CD4-positive, alpha-beta T cell treated with Interleukin-6 for 4 hours (primary cell): ENCODE data around the gene XXYLT1.

Experiments used
- DNase-seq: peaks from one replicate; pipeline ENCODE4 v3.0.0-alpha.2; 2020; ENCODE audit warnings: mixed read lengths

Gene XXYLT1

GRCh38 chr3:195036574-195036973 is 234.4 kb downstream of the XXYLT1 start:
- no peak for DNase-seq

GRCh38 chr3:195036203-195036505 is 234.8 kb downstream of the XXYLT1 start:
- no peak for DNase-seq

- no peak for DNase-seq
These were observed 235.4 kb downstream of the XXYLT1 start for GRCh38 chr3:195035345-195036202.

GRCh38 chr3:195034541-195034940 is 236.4 kb downstream of the XXYLT1 start:
- no peak for DNase-seq

DNA sequence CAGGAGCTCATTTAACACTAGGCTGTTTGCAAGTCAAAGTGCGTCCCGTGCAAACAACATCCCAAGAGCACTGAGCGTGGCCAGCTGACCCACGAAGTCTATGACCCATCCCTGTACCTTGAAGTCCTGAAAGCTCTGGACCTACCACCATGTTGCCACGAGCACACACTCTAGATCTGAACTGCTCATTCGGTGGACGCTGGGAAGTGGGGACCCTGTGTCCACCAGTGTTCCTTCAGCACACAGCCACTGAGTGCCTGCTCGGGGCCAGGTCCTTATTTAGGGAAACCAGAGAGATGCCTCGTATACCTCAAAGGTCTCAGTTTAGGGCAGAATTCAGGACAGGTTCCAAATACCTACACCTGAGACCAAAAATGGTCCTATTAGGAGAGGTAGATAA is 236.9 kb downstream of the XXYLT1 start:
- no peak for DNase-seq

DNA sequence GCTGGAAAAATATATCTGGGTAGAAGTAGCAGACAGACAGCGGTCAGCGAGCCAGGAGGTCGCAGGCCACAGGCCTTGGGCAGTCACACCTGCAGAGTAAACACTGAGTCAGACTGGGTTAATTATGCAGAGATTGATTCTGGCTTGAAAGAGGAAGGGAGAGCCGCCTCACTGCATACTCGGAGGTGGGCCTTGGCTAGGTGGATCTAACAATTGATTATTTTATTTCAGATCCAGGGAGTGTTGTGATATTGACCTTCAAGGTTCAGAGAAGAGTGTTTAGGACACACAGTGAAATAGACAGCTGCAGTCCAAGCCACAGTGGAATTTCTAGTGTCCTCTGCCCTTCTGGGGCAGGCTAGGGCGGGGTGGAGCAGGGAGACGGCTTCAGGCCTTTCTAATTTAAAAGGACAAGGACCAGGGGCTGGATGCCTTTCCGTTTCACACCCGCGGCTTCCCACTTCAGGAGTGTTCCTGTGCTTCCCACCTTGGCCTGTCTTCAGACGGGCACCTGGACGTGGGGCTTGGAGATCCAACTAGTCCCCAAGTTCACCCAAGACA is 237.3 kb downstream of the XXYLT1 start:
- DNase-seq = no peak

DNA sequence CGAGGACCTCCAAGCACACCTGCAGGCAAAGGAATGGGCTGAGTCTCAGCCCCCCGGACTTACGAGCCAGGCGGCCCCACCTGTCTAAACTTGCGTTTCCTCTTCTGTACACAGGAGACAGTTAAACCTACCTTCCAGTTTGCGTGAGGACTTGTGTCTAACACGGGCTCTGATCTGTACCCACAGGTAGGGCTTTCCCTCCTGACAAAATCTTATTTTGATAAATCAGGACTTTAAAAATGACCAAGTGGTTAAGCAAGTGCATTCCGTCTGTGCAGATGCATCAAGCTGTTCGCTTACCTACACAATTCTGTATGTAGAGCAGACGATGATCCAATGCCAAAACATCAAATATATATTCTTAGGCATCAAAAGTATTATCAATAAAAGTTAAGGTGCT is 238.0 kb downstream of the XXYLT1 start:
- no peak for DNase-seq

DNA sequence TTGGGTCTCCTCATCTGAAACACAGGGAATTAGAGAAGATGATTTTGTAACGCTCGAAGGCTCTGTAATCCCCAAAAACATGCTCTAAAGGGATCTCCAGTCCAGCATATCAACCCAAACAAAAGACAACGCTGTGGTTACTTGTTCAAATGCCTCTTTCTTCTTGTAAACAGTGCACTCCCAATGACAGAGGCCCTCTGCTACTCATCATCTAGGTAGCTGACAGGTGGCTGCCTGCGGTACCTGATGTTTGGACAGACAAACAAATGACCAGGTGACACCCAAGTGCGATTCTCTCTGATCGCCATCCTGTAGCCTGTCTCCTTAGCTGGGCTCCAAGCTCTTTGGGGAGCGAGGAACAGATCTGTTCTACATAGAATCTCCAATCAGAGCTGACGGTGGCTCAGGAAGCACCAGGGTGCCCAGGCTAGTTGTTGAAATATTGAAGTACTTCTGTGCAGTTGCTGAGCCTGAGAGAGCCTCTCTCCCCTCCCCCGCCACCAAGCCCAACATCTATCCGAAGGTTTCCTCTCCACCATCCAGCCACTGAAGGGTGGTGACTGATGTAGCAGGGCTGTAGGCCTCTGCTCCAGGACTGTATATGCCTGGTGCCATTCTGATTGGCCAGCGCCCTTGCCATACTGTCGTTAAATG is 238.7 kb downstream of the XXYLT1 start:
- DNase-seq = no peak

DNA sequence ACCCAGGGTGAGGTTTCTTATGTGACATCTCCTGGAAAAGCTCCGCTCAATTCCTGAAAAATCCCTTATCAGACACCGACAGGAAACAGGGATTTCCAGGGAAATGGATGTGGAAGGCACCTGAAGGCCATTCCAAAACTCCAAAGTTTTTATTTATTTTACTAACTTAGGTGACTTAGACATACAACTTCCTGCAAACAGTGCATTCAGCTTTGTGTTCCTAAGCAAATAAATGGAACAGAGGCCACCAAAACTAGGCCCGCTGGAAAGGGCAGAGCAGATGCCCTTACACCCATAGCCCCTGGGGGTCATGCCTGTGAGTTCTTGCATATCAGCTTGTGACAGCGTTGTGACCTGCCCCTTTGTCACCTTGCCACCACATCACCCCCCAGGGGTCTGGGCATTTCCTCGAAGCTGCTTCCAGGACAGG is 239.4 kb downstream of the XXYLT1 start:
- DNase-seq = no peak

DNA sequence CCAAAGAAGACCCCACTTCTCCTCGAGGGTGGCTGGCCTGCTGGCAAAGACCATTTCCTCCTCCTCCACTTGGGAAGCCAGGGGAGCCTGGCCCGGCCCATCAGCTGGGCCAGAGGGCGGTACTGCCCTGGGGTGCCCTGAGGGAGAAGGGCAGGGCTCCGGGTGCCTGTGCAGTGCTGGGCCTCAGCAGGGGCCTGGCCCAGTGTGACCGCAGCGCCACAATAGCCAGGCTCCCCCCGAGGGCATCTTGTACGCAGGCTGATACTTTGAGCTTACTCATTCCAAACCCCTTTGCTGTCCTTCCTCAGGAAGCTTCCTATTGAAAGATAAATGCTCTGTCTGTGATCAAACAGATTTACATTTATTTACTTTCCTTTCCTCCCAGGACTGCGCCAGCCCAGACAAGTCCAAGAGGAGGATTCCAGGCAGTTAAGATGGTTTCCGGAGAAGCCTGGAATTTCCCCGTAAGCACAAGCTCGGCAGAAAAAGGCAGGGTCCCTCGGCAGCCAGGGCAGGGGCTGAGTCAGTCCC is 240.1 kb downstream of the XXYLT1 start:
- no peak for DNase-seq

- DNase-seq = no peak
These were observed 241.9 kb downstream of the XXYLT1 start for GRCh38 chr3:195028877-195029606.

DNA sequence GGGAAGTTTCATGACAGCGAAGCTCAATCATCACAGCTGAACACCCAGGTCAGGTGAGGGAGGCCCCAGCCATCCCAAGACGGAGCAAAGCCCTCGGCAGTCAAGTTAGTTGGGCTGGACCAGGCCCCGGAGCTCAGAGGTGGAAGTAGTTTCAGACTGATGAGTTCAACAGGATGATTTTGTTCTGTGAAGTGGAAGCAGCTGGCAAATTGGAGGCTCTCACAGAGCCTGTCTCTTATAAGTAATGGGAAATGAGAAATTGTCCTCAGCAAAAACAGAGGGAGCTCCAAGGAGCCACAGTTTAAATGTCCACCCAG is 245.1 kb downstream of the XXYLT1 start:
- no peak for DNase-seq

DNA sequence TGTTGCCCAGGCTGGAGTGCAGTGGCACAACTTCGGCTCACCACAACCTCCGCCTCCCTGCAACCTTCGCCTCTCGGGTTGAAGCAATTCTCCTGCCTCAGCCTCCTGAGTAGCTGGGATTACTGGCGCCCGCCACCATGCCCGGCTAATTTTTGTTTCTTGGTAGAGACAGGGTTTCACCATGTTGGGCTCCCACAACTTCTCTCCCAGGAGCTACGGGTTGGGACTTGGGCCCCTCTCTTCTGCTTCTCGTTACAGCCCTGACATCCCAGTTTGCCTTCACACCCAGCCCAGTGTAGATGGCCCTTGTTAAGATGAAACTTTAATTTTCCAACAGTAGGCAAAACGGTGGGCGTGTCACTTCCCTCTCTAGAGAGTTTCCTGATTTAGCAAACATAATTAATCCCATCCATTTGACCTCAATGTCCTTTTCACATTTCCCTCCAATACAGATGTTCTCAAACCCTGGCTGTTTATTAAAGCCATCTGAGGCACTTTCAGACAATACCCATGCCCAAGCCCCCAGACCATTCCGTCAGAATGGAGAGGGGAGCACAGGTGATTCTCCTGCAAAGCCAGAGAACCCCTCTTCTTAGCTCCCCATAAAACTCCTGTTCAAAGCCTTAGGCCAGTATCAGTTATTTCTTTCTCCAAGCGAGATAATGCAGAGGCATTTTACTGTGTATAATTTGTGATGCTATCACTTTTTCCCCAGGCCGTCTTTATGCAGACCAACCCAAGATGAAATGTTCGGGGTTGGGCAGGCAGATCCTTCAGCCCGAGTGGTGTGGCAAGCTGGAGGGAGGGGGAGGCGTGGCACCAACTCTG is 245.7 kb downstream of the XXYLT1 start:
- DNase-seq = no peak

DNA sequence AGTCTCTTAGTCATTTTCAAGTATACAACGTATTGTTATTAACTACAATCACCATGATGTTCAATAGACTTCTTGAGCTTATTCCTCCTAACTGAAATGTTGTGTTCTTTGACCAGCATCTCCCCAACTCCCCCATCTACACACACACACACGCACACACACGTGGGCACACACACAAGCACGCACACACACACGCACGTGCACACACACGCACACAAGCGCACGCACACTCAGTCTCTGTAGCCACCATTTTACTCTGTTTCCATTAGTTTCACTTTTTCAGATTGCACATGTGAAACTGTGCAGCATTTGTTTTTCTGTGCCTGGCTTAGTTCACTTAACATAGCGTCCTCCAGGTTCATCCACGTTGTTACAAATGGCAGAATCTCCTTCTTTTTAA is 247.0 kb downstream of the XXYLT1 start:
- no peak for DNase-seq

- DNase-seq = no peak
These were observed 247.4 kb downstream of the XXYLT1 start for GRCh38 chr3:195023576-195023975.

DNA sequence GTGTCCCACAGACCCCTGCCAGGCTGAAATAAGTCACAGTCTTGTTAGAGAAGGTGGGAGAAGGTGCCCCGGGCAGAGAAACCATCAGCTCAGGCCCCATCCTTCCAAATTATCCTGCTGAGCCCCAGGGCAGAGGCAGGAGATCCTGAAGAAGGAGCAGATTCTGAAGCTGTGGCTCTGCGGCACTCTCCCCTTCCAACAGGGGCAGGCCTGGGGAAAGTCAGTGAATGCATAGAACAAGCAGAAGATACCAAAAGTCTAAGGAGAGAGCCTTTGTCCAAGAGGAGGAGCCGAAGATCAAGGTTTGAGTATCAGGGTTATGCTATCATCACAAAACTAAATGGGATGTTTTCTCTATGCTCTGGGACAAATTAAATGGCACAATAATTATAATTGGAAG is 249.3 kb downstream of the XXYLT1 start:
- DNase-seq = no peak

DNA sequence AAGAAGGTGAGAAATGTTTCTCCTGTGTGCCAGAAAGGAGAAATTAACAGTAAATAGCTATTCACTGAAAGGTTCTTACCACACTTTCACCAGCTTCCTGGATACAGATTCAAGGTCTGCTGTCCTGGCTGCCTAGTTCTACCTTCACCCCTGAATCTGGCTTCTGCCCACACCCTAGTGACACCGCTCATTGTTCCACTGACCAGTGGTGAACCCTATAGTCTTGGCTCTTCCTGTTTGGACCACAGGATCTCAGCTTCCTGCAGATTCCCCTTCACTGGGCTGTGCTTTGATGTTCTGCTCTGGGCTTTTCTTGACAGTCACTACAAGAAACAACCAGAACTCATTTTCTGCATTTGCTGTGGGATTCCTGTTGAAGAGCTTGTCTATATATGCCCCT is 250.0 kb downstream of the XXYLT1 start:
- DNase-seq = no peak

DNA sequence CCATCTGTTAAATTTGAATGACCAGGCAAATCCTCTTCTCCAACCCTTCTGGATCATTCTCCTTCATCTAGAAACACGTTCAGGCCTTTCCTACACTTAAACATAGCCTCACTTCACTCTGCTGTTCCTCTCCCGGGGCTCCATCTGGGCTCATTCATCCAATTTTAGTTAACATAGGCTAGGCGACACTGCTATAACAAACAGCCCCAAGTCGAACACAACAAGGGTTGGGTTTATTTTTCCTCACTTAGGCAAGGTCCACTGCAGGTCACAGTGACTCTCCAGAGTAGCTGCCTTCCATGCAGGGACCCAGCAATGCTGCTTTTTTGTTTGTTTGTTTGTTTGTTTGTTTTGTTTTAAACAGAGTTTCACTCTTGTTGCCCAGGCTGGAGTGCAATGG is 250.8 kb downstream of the XXYLT1 start:
- no peak for DNase-seq

DNA sequence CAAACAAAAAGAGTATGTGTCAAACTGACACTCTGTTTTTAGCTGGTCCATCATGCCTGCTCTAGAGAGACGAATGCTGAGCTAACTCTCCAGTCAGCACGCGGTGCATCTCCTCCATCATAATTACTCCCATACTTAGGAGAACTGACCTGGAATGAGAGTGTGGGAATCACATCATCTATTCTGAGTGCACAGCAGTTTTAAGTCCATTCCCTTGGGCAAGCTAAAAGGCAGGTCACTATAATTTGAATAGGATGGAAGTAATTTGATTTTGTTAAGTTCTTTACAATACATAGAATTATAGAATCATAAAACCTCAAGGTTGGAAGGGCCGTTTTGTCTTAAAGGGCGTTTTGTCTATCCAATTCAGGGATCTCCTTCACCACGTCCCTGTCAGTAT is 251.6 kb downstream of the XXYLT1 start:
- DNase-seq = no peak
